H1 (cell line): ENCODE measurements around the gene FAM76A. TPM values are rescaled to one million over a fixed set of nuclear protein-coding genes. Genes with fewer than 3 reads are reported as not detected.

Experiments used
- CTCF ChIA-PET: fragments of 300-600 bp; sonication (Branson Sonifier 250); formaldehyde crosslinking; loops from one replicate; lab custom pipeline; 2021; ENCODE audit not compliant: partially characterized antibody; lab: Charles Lee
- POLR2A ChIA-PET: fragments of 300-600 bp; sonication (Branson Sonifier 250); formaldehyde crosslinking; loops from one replicate; lab custom pipeline; 2021; ENCODE audit warnings: inconsistent platforms; ENCODE audit not compliant: partially characterized antibody; lab: Charles Lee
- DNase-seq, 2 experiments: peaks; one replicate each; pipeline versions ENCODE4 v3.0.0 to v3.0.0-alpha.2; 2010 to 2022; ENCODE audit warnings: low spot score in 2 of 2, low read depth in 1 of 2, mixed read lengths in 1 of 2
- FAIRE-seq: peaks from 2 replicates; lab custom pipeline; 2011; peaks lifted over from hg19 to GRCh38; lab: Jason Lieb, UNC
- H2AFZ ChIP-seq: 2 replicates; pipeline ENCODE4 v1.8.1; 2012; ENCODE audit warnings: low read length, inconsistent platforms
- H2AK5ac ChIP-seq: 2 replicates; pipeline ENCODE4 v1.6.1; 2013; ENCODE audit warnings: low read depth, low read length
- H2BK120ac ChIP-seq: replicated peaks from 2 replicates; pipeline ENCODE3; 2013; ENCODE audit warnings: low read depth, low read length, inconsistent platforms
- H2BK12ac ChIP-seq: 2 replicates; pipeline ENCODE4 v1.6.1; 2013; ENCODE audit warnings: low read depth, low read length
- H2BK15ac ChIP-seq: 2 replicates; pipeline ENCODE4 v1.6.1; 2013; ENCODE audit warnings: low read length
- H2BK20ac ChIP-seq: 2 replicates; pipeline ENCODE4 v1.6.1; 2013; ENCODE audit warnings: low read length
- H2BK5ac ChIP-seq: 2 replicates; pipeline ENCODE4 v1.6.1; 2013; ENCODE audit warnings: low read depth, low read length
- H3K14ac ChIP-seq: 2 replicates; pipeline ENCODE4 v1.6.1; 2013; ENCODE audit warnings: inconsistent platforms; ENCODE audit not compliant: insufficient read length
- H3K18ac ChIP-seq: 2 replicates; pipeline ENCODE4 v1.6.1; 2013; ENCODE audit warnings: low read length; ENCODE audit errors: extremely low read depth
- H3K23ac ChIP-seq: 2 replicates; pipeline ENCODE4 v1.6.1; 2013; ENCODE audit warnings: inconsistent platforms; ENCODE audit not compliant: insufficient read length
- H3K23me2 ChIP-seq: 2 replicates; pipeline ENCODE4 v1.6.1; 2013; ENCODE audit warnings: low read depth, low read length
- H3K27ac ChIP-seq: 2 replicates; pipeline ENCODE4 v1.6.1; 2011; ENCODE audit warnings: low read depth, low read length, inconsistent platforms
- H3K27me3 ChIP-seq, 4 experiments: replicated peaks in 1 of 4; 1 replicate in 1 of 4; 2 replicates in 3 of 4; pipeline versions ENCODE4 v1.6.1 to v1.8.1; 2011 to 2013; ENCODE audit warnings: low read length in 3 of 4, mild to moderate bottlenecking in 3 of 4, inconsistent platforms in 2 of 4, mixed read lengths in 2 of 4, moderate library complexity in 1 of 4; ENCODE audit not compliant: control insufficient read depth in 3 of 4, insufficient read depth in 3 of 4; ENCODE audit errors: extremely low read depth in 1 of 4
- H3K36me3 ChIP-seq, 4 experiments: 2 replicates each; pipeline versions ENCODE4 v1.6.1 to v1.8.1; 2011 to 2013; ENCODE audit warnings: mild to moderate bottlenecking in 4 of 4, low read length in 3 of 4, moderate library complexity in 2 of 4, control low read depth in 1 of 4, inconsistent platforms in 1 of 4; ENCODE audit not compliant: insufficient read depth in 4 of 4, control insufficient read depth in 2 of 4
- H3K4ac ChIP-seq: replicated peaks from 2 replicates; pipeline ENCODE3; 2013; ENCODE audit warnings: low read length, low read depth, mixed read lengths, inconsistent platforms; ENCODE audit not compliant: insufficient read length
- H3K4me1 ChIP-seq, 4 experiments: replicated peaks in 1 of 4; 1 replicate in 1 of 4; 2 replicates in 3 of 4; pipeline versions ENCODE4 v1.6.1 to v1.8.1; 2011 to 2013; ENCODE audit warnings: low read length in 3 of 4, inconsistent platforms in 2 of 4, mixed read lengths in 1 of 4; ENCODE audit not compliant: insufficient read depth in 4 of 4, control insufficient read depth in 3 of 4
- H3K4me2 ChIP-seq, 2 experiments: 2 replicates each; pipeline versions ENCODE4 v1.6.1 to v1.8.1; 2011 to 2013; ENCODE audit warnings: low read depth in 2 of 2, low read length in 2 of 2, control low read depth in 1 of 2, inconsistent platforms in 1 of 2, mild to moderate bottlenecking in 1 of 2; ENCODE audit not compliant: insufficient read depth in 1 of 2
- H3K4me3 ChIP-seq, 4 experiments: fragments of 200-600, 300-600 bp in 1 of 4; sonication (generic), shearing (Covaris generic), sonication (Bioruptor Twin) in 1 of 4; 2 replicates each; pipeline versions ENCODE4 v1.5.1 to v1.8.1; 2011 to 2016; ENCODE audit warnings: low read length in 4 of 4, low read depth in 3 of 4, control low read depth in 2 of 4, inconsistent platforms in 2 of 4, mild to moderate bottlenecking in 2 of 4, mixed read lengths in 1 of 4, moderate library complexity in 1 of 4; ENCODE audit not compliant: insufficient read depth in 2 of 4; ENCODE audit errors: extremely low read depth in 1 of 4
- H3K56ac ChIP-seq: replicated peaks from 2 replicates; pipeline ENCODE3; 2013; ENCODE audit warnings: low read depth, mild to moderate bottlenecking, mixed read lengths, low read length, inconsistent platforms; ENCODE audit not compliant: insufficient read length
- H3K79me1 ChIP-seq: 2 replicates; pipeline ENCODE4 v1.6.1; 2013; ENCODE audit warnings: low read depth, low read length, control low read depth
- H3K79me2 ChIP-seq, 2 experiments: 2 replicates each; pipeline versions ENCODE4 v1.6.1 to v1.8.1; 2012 to 2013; ENCODE audit warnings: low read length in 2 of 2, mild to moderate bottlenecking in 2 of 2, inconsistent platforms in 1 of 2; ENCODE audit not compliant: insufficient read depth in 2 of 2, control insufficient read depth in 1 of 2
- H3K9ac ChIP-seq, 4 experiments: replicated peaks in 1 of 4; 1 replicate in 1 of 4; 2 replicates in 3 of 4; pipeline versions ENCODE4 v1.6.1 to v1.8.1; 2011 to 2013; ENCODE audit warnings: low read depth in 3 of 4, low read length in 3 of 4, control low read depth in 2 of 4, mild to moderate bottlenecking in 2 of 4, moderate library complexity in 2 of 4, inconsistent platforms in 1 of 4; ENCODE audit errors: extremely low read depth in 1 of 4
- H3K9me3 ChIP-seq, 2 experiments: 2 replicates each; pipeline versions ENCODE4 v1.6.1 to v1.8.1; 2012 to 2013; ENCODE audit warnings: mild to moderate bottlenecking in 2 of 2, moderate library complexity in 2 of 2, control low read depth in 1 of 2, inconsistent platforms in 1 of 2, low read depth in 1 of 2, low read length in 1 of 2, mixed read lengths in 1 of 2; ENCODE audit not compliant: insufficient read depth in 2 of 2
- H4K20me1 ChIP-seq, 2 experiments: replicated peaks in 1 of 2; 2 replicates each; pipeline versions ENCODE3 to v1.8.1; 2011 to 2013; ENCODE audit warnings: inconsistent platforms in 2 of 2, low read length in 2 of 2, mild to moderate bottlenecking in 1 of 2; ENCODE audit not compliant: insufficient read depth in 2 of 2, control insufficient read depth in 1 of 2
- H4K5ac ChIP-seq: 2 replicates; pipeline ENCODE4 v1.6.1; 2013; ENCODE audit warnings: low read length, low read depth, mixed read lengths, inconsistent platforms; ENCODE audit not compliant: insufficient read length
- H4K8ac ChIP-seq: 2 replicates; pipeline ENCODE4 v1.8.0; 2013; ENCODE audit warnings: mild to moderate bottlenecking, moderate library complexity, low read length, inconsistent platforms; ENCODE audit not compliant: insufficient read depth; ENCODE audit errors: extremely low read depth
- H4K91ac ChIP-seq: replicated peaks from 2 replicates; pipeline ENCODE3; 2013; ENCODE audit warnings: low read length, mixed read lengths, inconsistent platforms; ENCODE audit not compliant: insufficient read length
- CBX5 ChIP-seq: fragments of 300-800, 300-1000 bp; sonication (generic); IDR thresholded peaks from 2 replicates; pipeline ENCODE4 v1.7.1; 2016; ENCODE audit warnings: antibody characterized with exemption, low read length, low read depth
- CREB1 ChIP-seq: IDR thresholded peaks from 2 replicates; pipeline ENCODE4 v1.6.1; 2012; ENCODE audit warnings: inconsistent platforms
- CTBP2 ChIP-seq: IDR thresholded peaks from 2 replicates; pipeline ENCODE4 v1.7.0; 2011; ENCODE audit warnings: borderline replicate concordance, mild to moderate bottlenecking, moderate library complexity, mixed read lengths, low read length; ENCODE audit not compliant: insufficient read depth, insufficient read length
- GABPA ChIP-seq: IDR thresholded peaks from 2 replicates; pipeline ENCODE4 v1.6.1; 2011; ENCODE audit warnings: mild to moderate bottlenecking, low read length, moderate library complexity, borderline replicate concordance; ENCODE audit not compliant: insufficient read depth
- MAFK ChIP-seq: IDR thresholded peaks from 2 replicates; pipeline ENCODE4 v1.6.1; 2012; ENCODE audit warnings: low read depth, mild to moderate bottlenecking, improper control_type of control experiment, low read length
- POLR2A ChIP-seq, 2 experiments: IDR thresholded peaks; 1 replicate in 1 of 2; 2 replicates in 1 of 2; pipeline ENCODE4 v1.6.1; 2011; ENCODE audit warnings: low read depth in 2 of 2, low read length in 2 of 2, mild to moderate bottlenecking in 2 of 2; ENCODE audit errors: control extremely low read depth in 1 of 2
- SIN3A ChIP-seq, 2 experiments: IDR thresholded peaks in 1 of 2; conservative IDR thresholded peaks in 1 of 2; 2 replicates each; pipeline ENCODE4 v1.6.1; 2011 to 2012; ENCODE audit warnings: low read length in 2 of 2, improper control_type of control experiment in 1 of 2, low read depth in 1 of 2, mild to moderate bottlenecking in 1 of 2
- SP4 ChIP-seq: IDR thresholded peaks from 2 replicates; pipeline ENCODE4 v1.6.1; 2012; ENCODE audit warnings: low read length, inconsistent platforms
- SUZ12 ChIP-seq: fragments of 200-600 bp; sonication (generic); IDR thresholded peaks from 2 replicates; pipeline ENCODE4 v1.6.1; 2012; ENCODE audit warnings: mild to moderate bottlenecking, inconsistent platforms, low read length, moderate library complexity, mixed read lengths
- TAF7 ChIP-seq: optimal IDR thresholded peaks from 2 replicates; pipeline ENCODE3; 2011; ENCODE audit warnings: low read depth, mild to moderate bottlenecking, inconsistent platforms, low read length, moderate library complexity, borderline replicate concordance
- TBP ChIP-seq: IDR thresholded peaks from 2 replicates; pipeline ENCODE4 v1.6.1; 2011; ENCODE audit warnings: low read depth, low read length, improper control_type of control experiment
- WGBS, 2 experiments: shearing (Covaris generic) in 1 of 2; methylation state at CpG; one replicate each; pipeline versions ENCODE4 v1.1.6 to v1.1.7; 2013 to 2015; ENCODE audit warnings: low lambda C conversion rate in 2 of 2, mixed read lengths in 2 of 2, inconsistent platforms in 1 of 2, low coverage in 1 of 2, missing lambda C conversion rate in 1 of 2; ENCODE audit not compliant: insufficient replicate concordance in 2 of 2, insufficient coverage in 1 of 2, insufficient read length in 1 of 2; ENCODE audit errors: extremely low coverage in 1 of 2, missing lambda C conversion rate in 1 of 2; 5-methylcytosine and 5-hydroxymethylcytosine counted together
- polyA plus RNA-seq, 7 experiments: library from polyadenylated mRNA; depleted of rRNA in 3 of 7; stranded (reverse) in 5 of 7; unstranded in 2 of 7; fragments of >200 nt in 5 of 7; fragments of 200-250 nt in 2 of 7; gene quantifications; 1 replicate in 5 of 7; 2 replicates in 1 of 7; 4 replicates in 1 of 7; pipeline versions ENCODE4 v1.2.1 to v1.2.3, GENCODE V29; 2011 to 2013; ENCODE audit warnings: missing spikeins in 2 of 7, mixed read lengths in 2 of 7
- total RNA-seq: library from RNA; stranded (reverse); fragmentation: NEBNext Ultra II Directional; extraction: Animal tissue kit (Norgen Biotek cat#: 25700); gene quantifications from 2 replicates; pipeline ENCODE4 v1.2.1, GENCODE V29; 2021
- TF ChIP-seq, protein P1 (sequence below): IDR thresholded peaks from 2 replicates; pipeline ENCODE4 v1.6.1; 2011; ENCODE audit warnings: low read length, improper control_type of control experiment
- TF ChIP-seq, protein P2 (sequence below): IDR thresholded peaks from 2 replicates; pipeline ENCODE4 v1.6.1; 2011; ENCODE audit warnings: low read depth, mild to moderate bottlenecking, low read length; ENCODE audit not compliant: insufficient read depth

The FAM76A gene
- total and polyA plus RNA-seq, 2 of the 8 experiments (the other 6 are each of a cell fraction or from before 2014, with no cell fraction given), result 3.4 to 16.2 TPM

DNA sequence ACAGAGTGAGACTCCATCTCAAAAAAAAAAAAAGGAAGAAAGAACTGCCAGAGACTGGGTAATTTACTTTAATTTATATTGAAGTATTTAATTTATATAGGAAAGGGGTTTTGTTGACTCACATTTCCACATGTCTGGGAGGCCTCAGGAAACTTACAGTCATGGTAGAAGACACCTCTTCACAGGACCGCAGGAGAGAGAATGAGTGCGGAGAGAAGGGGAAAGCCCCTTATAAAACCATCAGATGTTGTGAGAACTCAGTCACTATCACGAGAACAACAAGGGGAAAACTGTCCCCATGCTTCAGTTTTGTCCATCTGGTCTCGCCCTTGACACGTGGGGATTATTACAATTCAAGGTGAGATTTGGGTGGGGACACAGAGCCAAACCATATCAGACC is 79.0 kb downstream of the FAM76A start:
- no peak overlapping the region for H4K8ac ChIP-seq
- no peaks in the 10 kb centered on the region for H3K9me3 ChIP-seq
- DNase-seq, result no peak
- H2BK20ac ChIP-seq, result no peak overlapping the region
- no peak overlapping the region for H3K27ac ChIP-seq
- no peak overlapping the region for H3K23ac ChIP-seq
- H2BK12ac ChIP-seq, result no peak overlapping the region
- no peak overlapping the region for H3K18ac ChIP-seq
- H2BK15ac ChIP-seq, result no peak overlapping the region
- H3K56ac ChIP-seq, result no peak overlapping the region
- FAIRE-seq, result no peak
- H3K4me2 ChIP-seq, result no peak overlapping the region
- no peaks in the 10 kb centered on the region for H3K79me2 ChIP-seq
- H2AK5ac ChIP-seq, result no peak overlapping the region
- H2AFZ ChIP-seq, result no peak overlapping the region
- peaks cover 0 to 5% (median 2%) of the 10 kb centered on the region in 4 experiments; a peak in 2 of 7 replicates for H3K4me1 ChIP-seq
- H2BK120ac ChIP-seq, result no peak overlapping the region
- H4K91ac ChIP-seq, result no peak overlapping the region
- 92% methylated on average over 5 of the region's 5 CpGs; no CpG with 5 or more reads in 1 of the 2 experiments for whole genome bisulfite sequencing, 2 experiments
- H3K23me2 ChIP-seq, result no peaks in the 10 kb centered on the region
- no peaks in the 10 kb centered on the region for H4K20me1 ChIP-seq
- ChIA-PET POLR2A (interaction anchor here (2.5 kb wide), 1 partner anchor 26 kb away, joined by 8 read pairs; the partner anchor contains the start of gene PPP1R8), CTCF (interaction anchor here (0.6 to 1.0 kb wide), 2 partner anchors 40 to 247 kb away, joined by 3 to 4 read pairs; no protein-coding TSS in a partner anchor)
- no peak overlapping the region for H3K14ac ChIP-seq
- H2BK5ac ChIP-seq, result no peak overlapping the region
- peaks cover 0 to 1% (median 0%) of the 10 kb centered on the region in 4 experiments; a peak in 1 of 7 replicates for H3K27me3 ChIP-seq
- H4K5ac ChIP-seq, result no peak overlapping the region
- H3K36me3 ChIP-seq, result no peaks in the 10 kb centered on the region
- no peak overlapping the region for H3K4ac ChIP-seq
- no peaks in the 10 kb centered on the region for H3K79me1 ChIP-seq
- no peak overlapping the region for H3K4me3 ChIP-seq
- H3K9ac ChIP-seq, result no peak overlapping the region
- no peak for TF ChIP-seq MAFK
- TF ChIP-seq CBX5, result no peak
- no peak for TF ChIP-seq SP4
- TF ChIP-seq, protein P1, sequence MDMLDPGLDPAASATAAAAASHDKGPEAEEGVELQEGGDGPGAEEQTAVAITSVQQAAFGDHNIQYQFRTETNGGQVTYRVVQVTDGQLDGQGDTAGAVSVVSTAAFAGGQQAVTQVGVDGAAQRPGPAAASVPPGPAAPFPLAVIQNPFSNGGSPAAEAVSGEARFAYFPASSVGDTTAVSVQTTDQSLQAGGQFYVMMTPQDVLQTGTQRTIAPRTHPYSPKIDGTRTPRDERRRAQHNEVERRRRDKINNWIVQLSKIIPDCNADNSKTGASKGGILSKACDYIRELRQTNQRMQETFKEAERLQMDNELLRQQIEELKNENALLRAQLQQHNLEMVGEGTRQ, result no peak
- TF ChIP-seq SIN3A (conservative IDR thresholded peaks at IDR 0.05 in 1 of 2, IDR thresholded peaks at IDR 0.05 in 1 of 2; ENCODE audit: low read depth in 1 of 2, low read length in 2 of 2), result no peak
- no peak for TF ChIP-seq TBP
- no peak for TF ChIP-seq TAF7
- TF ChIP-seq CTBP2, result no peak
- no peak for TF ChIP-seq POLR2A (IDR thresholded peaks at IDR 0.05; ENCODE audit: control extremely low read depth in 1 of 2, low read depth in 2 of 2, low read length in 2 of 2)
- TF ChIP-seq GABPA, result no peak
- no peak for TF ChIP-seq CREB1
- TF ChIP-seq, protein P2, sequence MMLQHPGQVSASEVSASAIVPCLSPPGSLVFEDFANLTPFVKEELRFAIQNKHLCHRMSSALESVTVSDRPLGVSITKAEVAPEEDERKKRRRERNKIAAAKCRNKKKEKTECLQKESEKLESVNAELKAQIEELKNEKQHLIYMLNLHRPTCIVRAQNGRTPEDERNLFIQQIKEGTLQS, result no peak
- no peak for TF ChIP-seq SUZ12
